CD4-positive, alpha-beta T cell treated with Interferon gamma for 1 hour (primary cell): ENCODE measurements around the gene PCDHGC5.

ENCODE experiments used
- DNase-seq: peaks from one replicate; pipeline ENCODE4 v3.0.0-alpha.2; 2020

Gene PCDHGC5

GRCh38 chr5:141513627-141514329 lies 24.9 kb downstream of the PCDHGC5 start:
- peak; percentile 51 for DNase-seq

- DNase-seq, result no peak
Measured at GRCh38 chr5:141514330-141515133, 25.7 kb downstream of the PCDHGC5 start.

DNA sequence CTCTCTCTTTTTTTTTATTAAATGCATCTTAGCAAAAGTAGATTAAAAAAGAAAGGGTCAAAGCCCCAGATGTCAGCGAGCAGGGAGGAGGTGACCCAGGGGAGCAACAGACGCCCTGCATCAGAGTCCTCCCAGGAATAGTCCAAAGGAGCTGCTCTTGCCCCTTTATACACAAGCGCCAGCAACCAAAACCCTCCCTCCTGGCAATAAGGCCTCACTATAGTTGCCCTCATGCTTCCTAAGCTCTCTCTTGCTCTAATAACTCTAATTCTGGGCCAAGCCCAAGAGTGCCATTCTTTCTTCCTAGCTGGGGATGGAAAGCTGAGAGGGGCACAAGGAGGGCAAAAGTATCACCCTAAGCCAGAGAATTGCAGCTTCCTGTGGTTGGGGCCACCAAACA lies 26.3 kb downstream of the PCDHGC5 start:
- DNase-seq, result no peak

- DNase-seq, result no peak
Measured at GRCh38 chr5:141515946-141516671, 27.2 kb downstream of the PCDHGC5 start.

DNA sequence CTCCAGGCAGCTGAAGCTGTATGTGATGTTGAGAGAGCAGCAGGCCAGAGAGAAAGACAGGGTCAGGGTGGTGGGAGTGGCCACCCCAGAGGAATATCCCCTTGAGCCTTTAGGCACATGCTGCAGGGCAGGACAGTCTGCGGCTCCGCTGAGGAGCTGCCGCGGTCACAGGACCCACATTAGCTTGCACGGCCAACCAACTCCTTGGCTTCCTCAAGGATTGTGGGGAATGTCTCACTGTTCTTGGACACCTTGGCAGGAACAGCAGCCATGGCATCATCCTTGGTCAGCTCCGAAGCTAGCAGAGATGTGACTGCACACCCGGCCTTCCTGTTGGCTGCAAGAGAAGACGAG lies 27.8 kb downstream of the PCDHGC5 start:
- DNase-seq, result no peak

DNA sequence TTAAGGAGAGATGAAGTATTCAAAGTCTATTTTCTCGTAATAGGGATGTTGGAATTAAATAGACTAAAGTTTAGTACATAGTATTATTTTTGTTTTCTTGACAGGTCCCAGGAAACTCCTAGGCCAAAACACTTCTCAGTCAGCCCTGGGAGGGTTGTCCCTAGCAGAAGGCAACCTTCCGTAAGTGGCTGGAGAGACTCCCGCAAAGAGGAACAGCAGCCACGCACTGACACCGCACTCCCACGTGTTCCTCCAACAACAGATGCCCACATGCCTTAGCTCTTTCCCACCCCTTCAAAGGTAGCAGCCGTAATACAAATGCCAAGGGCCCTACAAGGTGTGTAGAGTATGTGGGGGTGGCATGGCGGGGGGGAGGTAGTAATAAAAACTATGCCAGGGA lies 28.4 kb downstream of the PCDHGC5 start:
- no peak for DNase-seq

DNA sequence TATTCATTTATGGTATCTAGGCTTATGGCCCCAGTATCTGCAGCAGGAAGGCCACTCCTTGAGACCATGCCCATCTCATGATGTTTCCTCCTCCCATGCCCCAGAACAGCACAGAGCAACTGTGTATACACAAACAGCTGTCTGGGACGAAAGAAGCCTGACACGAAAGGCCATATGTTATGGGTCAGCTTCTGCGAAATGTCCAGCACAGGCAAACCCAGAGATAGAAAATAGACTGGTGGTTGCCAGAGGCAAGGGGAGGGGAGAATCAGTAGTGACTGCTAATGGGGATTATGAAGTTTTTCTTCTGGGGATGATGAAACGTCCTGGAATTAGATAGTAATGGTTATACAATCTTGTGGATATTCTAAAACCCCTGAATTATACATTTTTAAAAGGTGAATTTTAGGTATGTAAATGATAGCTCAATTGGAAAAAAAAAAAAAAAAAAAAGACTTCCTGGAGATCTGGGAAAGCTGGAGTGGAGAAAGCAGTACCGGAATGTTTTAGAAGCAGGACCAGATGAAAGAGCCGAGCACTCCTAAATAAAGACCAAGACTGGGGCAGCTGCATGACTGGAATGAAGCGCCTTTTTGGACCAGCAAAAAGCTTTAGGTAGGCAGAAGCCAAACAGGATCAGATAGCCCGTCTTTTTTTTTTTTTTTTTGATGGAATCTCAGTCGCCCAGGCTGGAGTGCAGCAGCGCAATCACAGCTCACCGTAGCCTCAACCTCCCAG lies 29.2 kb downstream of the PCDHGC5 start:
- DNase-seq, result no peak

- DNase-seq, result no peak
Measured at GRCh38 chr5:141518618-141519015, 29.7 kb downstream of the PCDHGC5 start.

DNA sequence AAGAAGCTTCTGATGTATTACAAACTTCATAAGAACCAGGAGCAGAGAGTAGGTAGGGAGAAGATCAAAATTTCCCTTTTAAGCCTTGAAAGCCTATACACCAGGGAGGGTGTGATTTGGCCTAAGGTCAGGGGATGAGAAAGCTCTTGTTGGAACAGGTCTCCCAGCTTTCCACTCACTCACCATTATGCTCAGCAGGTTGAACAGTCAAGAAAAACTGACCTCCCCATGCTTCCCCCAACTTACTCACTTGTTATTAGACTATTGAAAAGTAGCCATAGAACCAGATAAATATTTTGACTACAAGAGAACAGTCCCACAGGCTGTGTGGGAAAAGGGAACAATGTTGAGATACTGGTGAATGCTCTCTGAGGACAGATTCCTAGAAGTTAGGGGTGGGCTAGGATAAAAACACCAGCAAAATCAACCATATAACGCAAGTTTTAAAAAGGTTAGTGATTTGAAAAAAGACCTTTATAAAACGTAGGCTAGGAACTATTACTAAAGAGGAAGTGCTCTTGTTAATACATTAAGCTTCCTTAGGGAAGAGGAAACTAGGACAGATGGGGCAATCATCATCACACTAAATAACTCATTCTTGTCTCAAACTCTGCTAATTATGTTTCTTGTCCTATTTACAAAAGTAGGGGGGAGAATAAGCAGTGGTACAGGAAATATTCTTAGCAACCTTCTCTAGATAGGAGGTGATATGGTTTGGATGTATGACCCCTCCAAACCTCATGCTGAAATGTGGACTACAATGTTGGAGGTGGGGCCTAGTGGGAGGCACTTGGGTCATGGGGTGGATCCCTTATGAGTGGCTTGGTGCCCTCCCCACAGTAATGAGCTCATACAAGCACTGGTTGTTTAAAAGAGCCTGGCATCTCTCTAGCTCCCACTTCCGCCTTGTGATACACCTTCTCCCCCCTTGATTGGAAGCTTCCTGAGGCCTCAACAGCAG lies 31.0 kb downstream of the PCDHGC5 start:
- no peak for DNase-seq

- no peak for DNase-seq
Measured at GRCh38 chr5:141521244-141521781, 32.4 kb downstream of the PCDHGC5 start.

GRCh38 chr5:141522301-141522700 lies 33.4 kb downstream of the PCDHGC5 start:
- no peak for DNase-seq

- no peak for DNase-seq
Measured at GRCh38 chr5:141523991-141524390, 35.1 kb downstream of the PCDHGC5 start.

GRCh38 chr5:141524604-141525597 lies 36.0 kb downstream of the PCDHGC5 start:
- DNase-seq, result peak; percentile 56

GRCh38 chr5:141525653-141526052 lies 36.8 kb downstream of the PCDHGC5 start:
- DNase-seq, result no peak

GRCh38 chr5:141527426-141527825 lies 38.5 kb downstream of the PCDHGC5 start:
- DNase-seq, result no peak

- no peak for DNase-seq
Measured at GRCh38 chr5:141528291-141528984, 39.6 kb downstream of the PCDHGC5 start.

DNA sequence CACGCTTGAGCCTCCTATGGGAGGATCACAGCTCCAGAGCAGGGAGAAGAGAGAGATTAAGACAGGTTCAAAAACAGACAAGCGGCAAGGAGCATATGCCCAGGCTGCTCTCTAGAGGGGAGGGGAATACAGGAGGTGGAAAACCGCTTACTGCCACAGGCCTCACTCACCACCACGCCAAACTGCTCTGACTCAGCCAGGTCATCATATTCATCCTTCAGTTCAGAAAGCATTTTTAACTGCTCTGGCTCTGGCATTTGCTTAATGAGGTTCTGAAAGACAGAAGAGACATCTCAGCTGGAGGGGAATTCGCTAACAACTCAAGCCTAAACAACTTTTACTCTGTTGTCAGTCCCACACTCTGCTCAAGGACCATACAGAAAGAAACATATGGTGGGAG lies 40.1 kb downstream of the PCDHGC5 start:
- DNase-seq, result no peak

DNA sequence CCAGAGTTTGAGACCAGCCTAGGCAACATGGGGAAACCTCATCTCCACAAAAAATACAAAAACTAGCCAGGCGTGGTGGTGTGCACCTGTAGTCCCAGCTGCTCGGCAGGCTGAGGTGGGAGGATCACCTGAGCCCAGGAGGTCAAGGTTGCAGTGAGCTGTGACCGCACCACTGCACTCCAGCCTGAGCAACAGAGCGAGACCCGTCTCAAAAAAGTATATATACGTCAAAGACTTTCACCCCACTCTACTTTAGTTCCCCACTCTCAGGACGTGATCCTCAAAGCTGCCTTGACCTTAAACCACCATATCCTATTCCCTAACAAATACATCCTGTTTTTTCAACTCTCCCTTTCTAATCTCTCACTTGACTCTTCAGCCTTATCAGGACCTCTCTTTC lies 41.0 kb downstream of the PCDHGC5 start:
- no peak for DNase-seq

GRCh38 chr5:141532726-141533125 lies 43.8 kb downstream of the PCDHGC5 start:
- no peak for DNase-seq

GRCh38 chr5:141533897-141534296 lies 45.0 kb downstream of the PCDHGC5 start:
- no peak for DNase-seq
